HG03442 (cell line): ENCODE data around the gene SRC.

Source experiments
- ATAC-seq: cut with Tn5 transposase; IDR thresholded peaks from one replicate; pipeline ENCODE4 v1.9.1; 2021; ENCODE audit warnings: mild to moderate bottlenecking, moderate library complexity; ENCODE audit not compliant: unreplicated experiment

Gene SRC

DNA sequence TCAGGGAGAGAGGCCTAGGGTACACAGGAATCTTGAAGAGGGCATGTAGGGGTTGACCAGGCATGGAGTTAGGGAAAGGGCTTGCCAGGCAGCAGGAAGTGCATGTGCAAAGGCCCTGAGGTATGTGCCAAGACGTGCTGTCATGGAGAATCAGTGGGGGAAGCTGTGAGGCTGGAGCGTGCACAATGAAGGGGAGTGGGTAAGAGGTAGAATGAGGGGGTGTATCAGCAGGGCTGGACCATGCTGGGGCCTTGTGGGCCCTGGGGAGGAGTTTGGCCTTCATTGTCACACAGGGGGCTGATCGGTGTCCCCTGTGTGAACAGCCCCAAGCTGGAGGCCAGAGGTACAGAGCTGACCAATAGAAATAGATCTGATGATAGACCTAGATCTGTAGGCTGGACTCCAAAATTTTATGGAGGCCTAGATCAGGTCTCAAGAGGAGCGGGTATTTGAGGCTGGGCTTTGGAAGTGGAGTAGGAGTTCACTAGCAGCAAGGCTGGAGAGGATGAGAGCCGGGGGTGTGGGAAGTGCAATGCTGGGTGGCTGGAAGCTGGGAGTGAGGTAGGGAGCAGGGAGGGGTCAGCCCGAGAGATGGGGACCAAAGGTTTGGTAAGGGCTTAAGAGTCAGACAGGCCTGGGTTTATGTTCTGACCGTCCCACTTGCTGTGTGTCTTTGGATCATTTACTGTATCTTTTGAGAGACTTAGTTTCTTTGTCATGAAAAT lies 3.0 kb downstream of the SRC start:
- ATAC-seq, result no peak

DNA sequence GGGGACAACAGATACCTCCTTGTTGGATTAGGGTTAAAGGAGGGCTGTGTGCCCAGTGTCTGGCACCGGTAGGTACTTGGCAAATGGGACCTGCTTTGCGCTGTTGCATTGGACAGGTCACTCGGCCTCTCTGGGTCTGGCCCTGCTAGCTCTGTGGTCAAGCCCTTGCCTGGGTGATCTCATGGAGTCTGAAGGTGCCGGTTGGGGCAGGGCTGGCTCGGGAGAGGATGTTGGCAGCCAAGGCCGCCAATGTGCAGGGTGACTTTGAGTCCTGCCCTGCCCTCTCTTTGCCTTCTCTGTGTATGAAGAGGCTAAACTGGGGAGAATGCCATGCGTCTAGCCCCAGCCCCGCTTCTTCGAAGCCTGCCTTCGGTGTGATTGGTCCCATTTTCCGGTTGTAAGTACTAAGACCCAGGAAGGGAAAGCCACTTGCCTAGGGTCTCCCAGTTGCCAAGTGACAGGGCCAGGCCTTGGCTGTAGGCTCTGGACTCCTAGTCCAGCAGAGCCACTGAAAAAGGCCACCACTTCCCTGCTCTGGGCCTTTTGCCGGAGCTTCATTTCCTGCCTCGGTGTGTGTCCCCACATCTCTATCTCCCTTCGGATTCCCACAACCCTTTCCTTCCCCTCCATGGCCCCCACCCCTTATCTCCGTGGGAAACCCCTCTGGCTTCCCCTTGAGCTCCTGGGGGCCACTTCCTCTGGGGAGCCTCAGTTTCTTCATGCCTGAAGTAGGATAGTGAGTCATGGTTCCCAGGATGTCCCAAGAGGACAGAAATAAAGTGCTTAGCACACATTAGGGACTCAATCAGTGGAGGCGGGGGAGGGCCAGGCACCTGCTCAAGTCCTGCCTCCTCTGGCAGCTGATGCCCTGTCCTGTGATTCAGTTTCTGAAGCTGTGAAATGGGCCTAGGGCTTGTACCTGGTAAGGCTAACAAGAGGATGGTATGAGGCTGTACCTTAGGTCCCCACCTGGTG lies 3.9 kb downstream of the SRC start:
- no peak for ATAC-seq

DNA sequence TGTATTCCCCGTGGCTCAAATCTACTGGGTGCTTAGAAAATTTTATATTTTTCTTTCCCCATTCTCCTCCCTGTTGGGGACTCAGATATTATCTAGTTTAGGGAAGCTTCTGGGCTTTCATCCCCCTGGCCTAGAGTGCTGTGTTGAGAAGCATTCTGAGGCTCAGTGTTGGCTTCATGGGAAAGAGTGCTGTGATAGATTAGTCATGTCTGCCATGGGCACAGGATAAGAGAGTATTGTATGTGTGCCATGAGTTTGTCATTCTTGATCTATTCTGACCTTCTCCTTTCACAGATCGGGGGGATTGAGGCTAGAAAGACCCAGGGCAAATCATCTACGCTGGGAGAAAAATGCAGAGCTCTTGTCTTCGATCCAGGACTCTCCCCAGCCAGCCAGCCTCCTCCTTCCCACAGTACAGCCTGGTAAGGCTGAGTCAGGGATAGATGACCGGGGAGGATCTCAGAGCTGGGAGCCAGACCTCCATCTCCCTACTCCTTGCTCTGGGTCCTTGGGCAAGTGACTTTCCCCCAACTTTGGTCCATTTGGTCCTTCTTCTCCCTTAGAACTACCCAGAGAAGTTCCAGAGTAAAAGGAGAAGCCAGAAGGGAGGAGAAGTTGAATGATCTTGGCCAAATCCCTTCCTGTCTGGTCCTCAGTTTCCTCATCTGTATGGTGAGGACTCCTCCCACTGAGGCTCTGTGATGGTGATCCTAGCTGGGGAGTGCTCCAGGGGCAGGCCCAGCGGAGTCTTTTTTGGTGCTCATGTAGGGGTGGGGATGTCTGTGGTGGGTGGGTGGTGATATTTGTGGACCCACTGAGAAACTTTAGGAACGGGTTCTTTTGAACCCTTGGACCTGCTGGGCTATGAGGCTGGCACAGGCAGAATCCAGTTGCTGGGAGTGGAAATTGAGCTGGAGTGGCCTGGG lies 5.0 kb downstream of the SRC start:
- no peak for ATAC-seq

DNA sequence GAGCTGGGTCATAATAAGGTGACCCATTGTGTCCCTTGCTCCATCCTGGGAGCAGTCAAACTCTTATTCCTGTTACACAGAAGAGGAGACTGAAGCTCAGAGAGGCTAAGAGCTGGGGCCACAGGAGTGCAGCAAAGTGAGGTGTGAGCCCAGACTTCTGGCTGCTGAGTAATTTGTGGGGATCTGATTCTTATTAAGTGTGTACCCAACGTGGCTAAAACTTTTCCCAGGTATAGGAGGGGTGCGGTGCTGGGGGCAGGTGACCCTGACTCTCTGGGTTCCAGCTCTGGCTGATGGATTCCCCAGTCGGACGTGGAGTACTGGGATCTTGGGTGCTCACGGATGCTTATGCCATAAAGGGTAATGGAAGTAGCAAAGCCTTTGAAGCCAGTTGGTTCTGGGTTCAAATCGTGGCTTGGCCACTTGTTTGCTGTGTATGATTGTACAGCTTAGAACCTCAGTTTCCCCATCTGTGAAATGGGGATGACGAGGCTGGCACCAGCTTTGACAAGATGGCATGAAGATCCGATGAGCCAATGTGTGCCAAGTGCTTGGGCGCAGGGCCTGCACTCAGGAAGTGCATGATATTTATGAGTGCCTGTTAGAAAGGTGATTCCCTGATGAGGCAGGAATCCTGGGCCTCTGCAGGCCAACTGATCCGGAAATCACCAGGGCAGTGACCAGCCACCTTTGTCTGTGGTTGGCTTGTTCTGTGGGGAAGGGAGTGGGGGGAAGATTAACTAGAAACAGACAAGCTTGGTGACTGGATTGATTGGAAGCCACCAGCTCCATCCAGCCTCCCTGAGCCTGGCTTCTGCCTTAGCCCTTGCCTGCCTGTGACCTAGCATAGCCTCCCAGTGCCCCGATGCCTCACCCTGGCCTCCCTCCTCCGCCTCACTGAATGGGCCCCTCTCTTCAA lies 6.0 kb downstream of the SRC start:
- no peak for ATAC-seq

DNA sequence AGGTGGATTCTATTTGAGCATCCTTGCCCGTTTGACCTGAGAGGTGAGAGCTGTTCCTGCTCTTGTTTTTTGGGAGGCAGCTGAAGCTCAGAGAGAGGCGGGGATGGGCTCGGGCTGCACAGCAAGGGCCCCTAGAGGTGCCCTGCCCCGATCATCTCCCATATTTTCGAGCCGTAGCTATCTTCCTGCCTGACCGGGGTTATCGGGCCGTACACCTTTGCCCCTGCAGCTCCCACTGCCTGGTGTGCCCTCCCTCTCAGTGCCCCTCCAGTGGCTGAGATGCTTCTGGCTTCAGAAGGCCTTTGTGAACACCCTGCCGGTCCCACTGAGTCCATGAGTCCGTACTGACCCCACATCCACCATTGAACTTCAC lies 6.7 kb downstream of the SRC start:
- no peak for ATAC-seq

DNA sequence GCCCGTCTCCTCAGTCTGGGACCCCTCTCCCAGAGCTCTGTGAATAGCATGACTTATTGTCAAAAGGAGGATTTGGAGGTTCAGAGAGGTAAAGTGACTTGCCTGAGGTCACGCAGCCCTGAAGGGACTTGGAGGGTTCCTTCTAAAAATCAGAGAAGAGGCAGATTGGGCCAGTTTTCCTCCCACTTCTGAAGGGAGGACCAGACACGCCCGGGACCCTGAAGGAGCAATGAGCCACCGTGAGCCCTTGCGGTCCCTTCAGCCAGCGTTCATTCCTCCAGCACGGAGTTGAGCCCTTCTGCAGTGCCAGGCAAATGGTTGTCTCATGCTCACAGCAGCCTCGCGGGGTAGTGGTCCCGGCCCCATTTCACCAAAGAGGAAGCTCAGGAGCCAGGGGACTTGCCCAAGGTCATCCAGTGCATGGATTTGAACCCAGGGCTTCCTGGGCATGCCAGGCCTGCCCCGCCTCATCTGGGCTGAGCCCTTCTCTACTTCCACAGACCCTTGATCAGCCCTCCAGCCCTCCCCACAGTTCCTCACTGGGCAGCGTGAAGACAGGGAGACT lies 7.4 kb downstream of the SRC start:
- ATAC-seq, result no peak

DNA sequence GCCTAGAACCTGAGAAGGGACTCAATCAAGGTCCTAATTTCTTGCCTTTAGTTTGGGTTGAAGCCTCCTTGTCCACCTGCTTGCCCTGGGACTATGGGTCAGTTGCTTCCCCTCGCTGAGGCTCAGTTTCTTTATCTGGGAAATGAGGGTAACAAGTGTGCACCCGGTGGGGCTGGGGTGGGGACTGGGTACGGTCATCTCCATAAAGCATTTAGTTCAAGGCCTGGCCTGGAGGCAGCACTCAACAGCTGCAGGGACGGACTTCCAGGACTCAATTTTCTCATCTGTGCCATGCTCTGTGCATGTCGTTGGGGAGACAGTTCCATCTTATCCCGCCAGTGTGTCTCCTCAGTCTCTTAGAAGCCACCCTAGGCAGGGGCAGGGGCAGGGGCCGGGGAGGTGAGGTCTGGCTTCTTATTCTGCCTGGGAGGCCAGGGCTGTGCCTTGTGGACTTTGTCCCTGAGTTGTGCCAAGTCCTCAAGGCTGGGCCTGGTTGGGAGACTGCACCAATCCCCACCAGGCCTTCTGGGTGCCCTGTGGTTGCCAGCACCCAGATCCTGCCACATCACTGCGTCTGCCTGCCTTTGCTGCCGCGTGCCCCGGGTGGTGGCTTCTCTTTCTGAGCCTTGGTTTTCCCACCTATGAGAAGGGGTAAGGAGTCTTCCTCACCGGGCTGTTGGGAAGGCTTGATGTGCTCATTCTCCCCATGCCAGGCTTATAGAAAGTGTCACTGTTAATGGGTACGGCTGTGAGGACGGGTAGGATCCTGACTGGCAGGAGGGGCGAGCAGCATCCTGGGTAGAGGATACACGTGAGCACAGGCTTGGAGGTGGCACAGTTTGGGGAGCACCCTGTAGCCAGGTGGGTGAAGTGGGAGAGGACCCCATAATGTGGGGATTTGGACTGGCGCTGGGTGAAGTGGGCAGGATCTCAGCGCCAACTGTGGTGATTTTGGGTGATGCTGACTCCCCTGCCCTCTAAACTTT lies 8.6 kb downstream of the SRC start:
- no peak for ATAC-seq

DNA sequence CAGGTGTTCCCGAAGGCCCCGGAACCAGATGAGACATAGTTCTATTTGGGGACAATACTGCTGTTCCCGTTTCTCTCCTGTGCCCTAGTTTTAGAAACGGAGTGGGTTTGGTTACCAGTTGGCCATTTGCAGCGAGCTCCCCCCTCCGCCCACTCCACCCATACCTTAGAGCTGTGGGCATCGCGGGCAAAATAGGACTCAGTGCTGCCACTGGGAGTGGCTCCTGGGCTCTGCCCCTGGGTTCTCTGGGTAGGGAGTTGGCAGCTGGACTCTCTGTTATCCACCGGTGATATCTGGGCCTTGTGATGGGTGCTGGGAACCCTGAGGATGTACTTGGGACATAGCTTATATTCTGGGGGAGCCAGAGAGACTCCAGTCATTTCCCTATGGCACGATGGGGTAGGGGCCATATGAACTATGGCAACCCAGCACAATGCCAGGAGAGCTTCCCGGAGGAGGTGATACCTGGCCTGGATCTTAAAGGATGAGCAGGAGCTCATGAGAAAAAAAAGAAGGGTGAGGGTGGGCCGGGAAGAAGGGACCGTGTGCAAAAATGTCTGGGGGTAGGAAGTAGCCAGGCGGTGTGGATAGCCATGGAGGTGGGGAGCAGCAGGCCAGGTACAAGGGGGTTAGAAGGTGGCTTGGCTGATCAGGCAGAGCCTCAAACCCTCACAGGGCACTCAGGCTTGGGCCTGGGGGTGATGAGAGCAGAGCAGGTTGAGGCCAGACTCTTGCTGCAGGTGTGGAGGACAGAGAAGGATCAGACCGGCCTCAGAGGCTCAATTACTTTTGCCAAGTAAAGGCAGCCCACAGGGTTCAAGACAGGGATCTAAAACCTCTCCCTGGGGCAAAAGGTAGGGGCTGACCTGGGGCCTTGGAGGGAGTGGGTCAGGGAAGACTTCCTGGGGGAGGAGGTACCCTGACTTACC lies 9.6 kb downstream of the SRC start:
- ATAC-seq, result no peak

DNA sequence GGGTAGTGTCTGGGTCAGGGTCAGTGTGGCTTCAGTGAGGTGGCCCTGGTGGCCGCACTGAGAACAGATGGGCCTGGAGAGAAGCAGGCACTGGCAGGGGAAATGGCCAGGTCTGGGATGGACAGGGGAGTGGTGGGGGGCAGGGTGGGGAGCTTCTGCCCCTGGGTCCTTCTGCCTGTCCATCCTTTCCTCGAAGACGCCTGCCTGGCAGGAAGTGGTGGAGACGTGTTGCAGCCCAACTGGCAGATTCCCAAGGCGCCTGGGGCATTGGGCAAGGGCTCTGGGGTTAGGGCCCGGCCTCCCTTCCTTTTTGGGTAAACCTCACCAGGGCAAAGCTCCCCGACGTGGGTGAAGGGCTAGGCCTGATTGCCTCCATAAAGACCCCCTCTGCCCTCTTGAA lies 10.4 kb downstream of the SRC start:
- ATAC-seq, result no peak

DNA sequence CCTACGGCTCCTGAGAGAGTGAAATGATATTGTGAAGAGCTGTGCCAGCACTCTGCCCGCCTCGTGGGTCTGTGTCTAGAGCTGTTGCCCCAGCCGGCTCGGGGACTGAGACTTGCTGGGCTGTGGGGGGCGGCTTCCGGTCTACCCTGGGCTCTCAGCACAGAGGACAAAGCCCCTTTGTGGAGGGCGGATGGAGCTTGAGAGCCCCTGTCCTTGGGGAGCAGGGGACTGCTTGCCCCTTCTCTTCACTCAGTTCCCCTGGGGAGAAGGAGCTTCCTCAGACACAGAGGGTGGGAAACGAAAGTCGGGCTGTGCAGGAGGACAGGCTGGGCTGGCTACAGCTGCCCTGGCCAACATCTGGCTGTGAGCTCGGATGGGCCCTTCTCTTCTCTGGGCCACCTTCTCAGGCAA lies 11.0 kb downstream of the SRC start:
- ATAC-seq, result no peak

DNA sequence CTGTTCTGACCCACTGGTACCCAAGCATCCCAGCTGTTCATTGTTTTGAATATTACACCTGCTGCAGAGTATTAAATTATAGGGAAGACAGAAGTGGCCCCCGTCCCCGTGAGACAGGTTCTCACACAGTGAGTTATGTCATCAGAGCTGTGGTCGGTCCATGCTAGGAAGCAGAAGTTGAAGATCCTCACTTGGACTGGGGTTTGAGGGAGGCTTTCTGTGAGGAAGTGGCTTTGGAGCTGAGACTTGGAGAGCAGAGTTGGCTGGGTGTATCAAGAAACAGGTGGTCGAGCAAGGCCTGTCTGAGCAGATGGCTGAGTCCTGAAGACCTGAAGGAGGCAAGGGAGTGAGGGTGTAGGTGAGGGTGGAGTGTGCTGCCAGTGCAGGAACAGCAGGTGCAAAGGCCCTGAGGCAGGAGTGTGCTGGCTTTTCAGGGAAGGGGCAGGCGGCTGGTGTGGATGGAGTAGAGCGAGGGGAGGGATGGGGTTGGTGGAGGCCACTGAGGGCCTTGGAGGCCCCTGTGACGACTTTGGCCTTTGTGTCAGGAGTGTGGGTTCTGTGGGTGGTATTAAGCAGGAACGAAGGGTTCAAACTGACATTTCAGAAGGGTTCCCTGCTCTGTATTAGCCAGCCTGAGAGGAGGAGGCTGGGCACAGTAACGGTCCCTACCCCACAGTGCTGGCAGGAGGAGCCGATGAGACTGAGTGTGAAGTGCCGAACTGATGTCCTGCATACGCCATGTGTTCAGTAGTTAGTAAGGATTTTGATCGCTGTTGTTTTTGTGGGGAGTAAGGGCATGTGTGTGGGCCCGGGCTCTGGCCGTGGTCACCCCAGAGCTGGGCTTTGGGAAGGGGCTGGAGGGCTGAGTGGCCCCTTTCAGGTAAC lies 11.8 kb downstream of the SRC start:
- ATAC-seq, result no peak

DNA sequence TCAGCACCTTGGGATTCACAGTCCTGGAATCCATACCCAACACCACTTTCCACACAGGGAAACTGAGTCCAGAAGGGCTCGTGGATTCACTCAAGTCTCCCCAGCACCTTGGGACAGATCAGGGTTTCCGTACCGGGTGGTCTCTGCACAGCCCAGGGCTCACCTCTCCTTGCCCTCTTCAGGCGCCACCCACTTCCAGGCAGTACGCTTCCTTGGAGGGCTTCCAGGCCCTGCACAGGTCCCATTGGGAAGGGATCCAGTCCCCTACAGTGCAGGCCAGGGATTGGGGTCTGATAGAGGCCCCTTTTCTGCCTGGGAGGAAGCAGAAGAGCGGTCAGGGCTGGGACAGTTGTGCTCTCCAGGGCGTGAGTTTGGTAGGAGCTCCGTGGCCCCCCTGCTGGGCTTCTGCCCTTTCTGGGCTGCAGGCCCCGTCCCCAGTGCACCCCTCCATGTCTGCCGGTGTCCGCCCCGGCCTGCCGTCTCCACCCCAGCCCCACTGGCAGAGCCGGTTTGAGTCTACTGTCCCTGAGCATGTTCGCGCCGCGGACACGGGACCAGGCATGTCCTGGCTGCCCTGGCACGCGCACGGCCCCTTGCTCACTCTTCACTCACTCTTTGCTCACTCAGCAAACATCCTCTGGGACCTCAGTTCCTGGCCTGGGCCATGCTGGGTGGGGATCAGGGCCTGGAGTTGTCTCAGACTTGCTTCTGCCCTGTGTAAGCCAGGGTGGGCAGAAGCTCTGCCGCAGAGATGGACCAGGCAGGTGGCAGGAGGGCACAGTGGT lies 12.6 kb downstream of the SRC start:
- no peak for ATAC-seq

DNA sequence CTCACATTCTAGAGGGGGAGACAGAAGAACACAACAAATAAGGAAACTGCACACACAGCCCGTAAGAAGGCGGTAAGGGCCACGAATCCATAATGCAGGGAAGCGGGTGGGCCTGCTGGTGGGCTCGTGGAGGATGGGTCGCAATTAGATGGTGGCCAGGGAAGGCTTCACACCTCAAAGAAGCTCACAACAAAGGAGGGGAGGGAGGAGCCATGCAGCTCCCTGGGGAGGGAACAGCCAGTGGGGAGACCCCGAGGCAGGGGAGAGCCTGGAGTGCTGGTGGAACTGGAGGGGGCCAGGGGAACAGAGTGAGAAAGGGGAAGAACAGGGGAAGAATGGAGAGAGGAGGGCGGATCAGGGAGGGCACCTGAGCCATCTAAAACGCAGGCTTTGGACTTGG lies 13.4 kb downstream of the SRC start:
- ATAC-seq, result no peak

DNA sequence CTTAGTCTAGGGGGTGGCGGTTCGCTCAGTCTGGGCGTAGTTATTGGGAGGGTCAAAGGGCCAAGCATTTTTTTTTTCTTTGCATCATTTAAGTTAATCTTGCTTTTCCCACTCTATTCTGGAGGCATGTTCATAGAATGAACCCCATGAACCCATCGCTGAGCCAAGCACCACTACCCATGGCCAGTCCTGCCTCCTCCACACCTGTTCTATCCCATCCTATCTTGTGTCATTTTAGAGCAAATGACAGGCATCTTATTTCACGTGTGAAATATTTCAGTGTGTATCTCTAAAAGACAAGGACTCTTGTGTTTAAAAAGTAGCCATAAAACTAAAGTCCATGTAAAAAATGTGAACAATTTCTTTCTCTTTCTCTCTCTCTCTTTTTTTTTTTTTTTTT lies 13.9 kb downstream of the SRC start:
- no peak for ATAC-seq

DNA sequence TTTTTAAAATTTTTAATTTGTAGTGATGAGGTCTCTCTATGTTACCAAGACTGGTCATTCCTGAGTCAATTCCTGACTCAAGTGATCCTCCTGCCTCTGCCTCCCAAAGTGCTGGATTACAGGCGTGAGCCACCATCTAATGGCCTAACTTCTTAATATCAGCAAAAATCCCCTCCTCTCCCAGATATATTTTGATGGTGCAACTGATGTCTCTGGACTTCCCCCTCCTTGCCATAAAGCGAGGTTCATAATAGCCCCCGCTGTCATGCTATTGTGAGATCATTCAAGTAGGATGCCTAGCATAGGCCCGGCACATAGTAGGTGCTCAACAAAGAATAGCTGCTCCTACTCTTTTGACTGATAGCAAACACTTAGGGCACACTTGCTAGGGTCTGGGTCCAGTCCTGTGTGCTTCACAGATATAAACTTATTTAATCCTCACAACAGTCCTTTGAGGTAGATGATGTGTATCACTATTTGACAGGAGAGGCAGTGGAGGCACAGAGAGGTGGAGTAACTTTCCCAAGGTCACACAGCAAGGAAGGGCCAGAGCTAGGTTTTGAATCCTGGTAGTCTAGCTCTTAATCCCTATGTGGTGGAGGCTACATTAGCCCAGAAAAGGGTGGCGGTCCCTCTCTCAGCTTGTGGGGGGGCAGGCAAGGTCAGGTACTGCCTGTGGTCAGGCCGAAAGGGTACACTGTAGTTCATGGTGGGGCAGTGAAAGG lies 14.6 kb downstream of the SRC start:
- ATAC-seq, result no peak
